Measurements from ENCODE around the gene FAM200B. TPM values are rescaled to one million over a fixed set of nuclear protein-coding genes. Genes with fewer than 3 reads are reported as not detected.
A peak's percentile ranks its signal among the peaks of the same experiment; 100 is the strongest.

FAM200B gene
- total RNA-seq, 2 experiments from 2014 or later = 9.8 to 13.3 TPM

- POLR2A ChIA-PET = no interaction called here
Observed at GRCh38 chr4:15695729-15696128, 14.1 kb downstream of the FAM200B start.

GRCh38 chr4:15696866-15697265, 15.2 kb downstream of the FAM200B start:
- POLR2A ChIA-PET = no interaction called here
- CTCF ChIA-PET = no interaction called here
- no peak for ATAC-seq

More at GRCh38 chr4:15695729-15696128, 14.1 kb downstream of the FAM200B start:
- Mint-ChIP-seq H3K4me3 (no peak overlapping the region), H3K4me1 (no peaks in the 10 kb centered on the region), H3K36me3 (ENCODE audit: low read depth) (no peaks in the 10 kb centered on the region), H3K9me3 (ENCODE audit: low read depth) (no peaks in the 10 kb centered on the region), H3K27ac (no peak overlapping the region), H3K27me3 (peaks cover 14% of the 10 kb centered on the region)
- ATAC-seq = no peak
- CTCF ChIA-PET = interaction anchor here (0.7 kb wide), 1 partner anchor 568 kb away, joined by 3 read pairs; no protein-coding TSS in a partner anchor
- no peak for DNase-seq
- intact Hi-C loops (cut with DNase I, micrococcal nuclease) = no loop called here

GRCh38 chr4:15702941-15703403, 21.3 kb downstream of the FAM200B start, which contains the start of gene BST1:
TSS of gene BST1 (plus strand) at chr4:15703065. CDS start at chr4:15703145, 80 bp downstream.
- H3K9me3 Mint-ChIP-seq (ENCODE audit: low read depth) = no peaks in the 10 kb centered on the region
- DNase-seq (peak; percentile 70), ATAC-seq (peak; percentile 82)
- ChIA-PET POLR2A (no interaction called here), CTCF (no interaction called here)
- H3K4me3 Mint-ChIP-seq = peak within 1 kb of the TSS; percentile 75
- H3K27ac Mint-ChIP-seq = peak within 1 kb of the TSS; percentile 44
- H3K4me1 Mint-ChIP-seq = peaks cover 4% of the 10 kb centered on the region
- intact Hi-C loops (cut with DNase I, micrococcal nuclease) = loop anchor here in 1 of 2 experiments (2.0 kb wide), 1 partner anchor 20 kb away; no protein-coding TSS in a partner anchor
- no peaks in the 10 kb centered on the region for H3K36me3 Mint-ChIP-seq (ENCODE audit: low read depth)
- H3K27me3 Mint-ChIP-seq = peaks cover 10% of the 10 kb centered on the region

More at GRCh38 chr4:15696866-15697265, 15.2 kb downstream of the FAM200B start:
- H3K4me3 Mint-ChIP-seq = no peak overlapping the region
- intact Hi-C loops (cut with DNase I, micrococcal nuclease) = no loop called here
- no peaks in the 10 kb centered on the region for H3K9me3 Mint-ChIP-seq (ENCODE audit: low read depth)
- H3K27me3 Mint-ChIP-seq = peaks cover 14% of the 10 kb centered on the region
- H3K4me1 Mint-ChIP-seq = no peaks in the 10 kb centered on the region
- no peak for DNase-seq
- H3K36me3 Mint-ChIP-seq (ENCODE audit: low read depth) = no peaks in the 10 kb centered on the region
- peak overlapping the region; percentile 5 for H3K27ac Mint-ChIP-seq

- H3K27ac Mint-ChIP-seq = peak overlapping the region; percentile 44
- ChIA-PET CTCF (no interaction called here), POLR2A (no interaction called here)
- H3K4me3 Mint-ChIP-seq = peak overlapping the region; percentile 75
- ATAC-seq (peak; percentile 14), DNase-seq (no peak)
- no peaks in the 10 kb centered on the region for H3K9me3 Mint-ChIP-seq (ENCODE audit: low read depth)
- intact Hi-C loops (cut with DNase I, micrococcal nuclease) = loop anchor here in 1 of 2 experiments (2.0 kb wide), 1 partner anchor 21 kb away; no protein-coding TSS in a partner anchor
- no peaks in the 10 kb centered on the region for H3K36me3 Mint-ChIP-seq (ENCODE audit: low read depth)
- peaks cover 10% of the 10 kb centered on the region for H3K27me3 Mint-ChIP-seq
- H3K4me1 Mint-ChIP-seq = peaks cover 4% of the 10 kb centered on the region
Observed at GRCh38 chr4:15703439-15703838, 21.8 kb downstream of the FAM200B start.

- intact Hi-C loops (cut with DNase I, micrococcal nuclease) = no loop called here
- H3K27me3 Mint-ChIP-seq = peaks cover 10% of the 10 kb centered on the region
- POLR2A ChIA-PET = no interaction called here
Observed at GRCh38 chr4:15704129-15704528, 22.5 kb downstream of the FAM200B start.

GRCh38 chr4:15706646-15707362, 25.2 kb downstream of the FAM200B start:
- DNase-seq (no peak), ATAC-seq (no peak)
- Mint-ChIP-seq H3K9me3 (ENCODE audit: low read depth) (no peaks in the 10 kb centered on the region), H3K36me3 (ENCODE audit: low read depth) (no peaks in the 10 kb centered on the region), H3K4me3 (no peak overlapping the region), H3K4me1 (peaks cover 4% of the 10 kb centered on the region), H3K27ac (no peak overlapping the region), H3K27me3 (peaks cover 2% of the 10 kb centered on the region)
- ChIA-PET CTCF (no interaction called here), POLR2A (no interaction called here)
- intact Hi-C loops (cut with DNase I, micrococcal nuclease) = no loop called here

More at GRCh38 chr4:15704129-15704528, 22.5 kb downstream of the FAM200B start:
- ATAC-seq = no peak
- Mint-ChIP-seq H3K27ac (no peak overlapping the region), H3K36me3 (ENCODE audit: low read depth) (no peaks in the 10 kb centered on the region), H3K9me3 (ENCODE audit: low read depth) (no peaks in the 10 kb centered on the region), H3K4me1 (peaks cover 4% of the 10 kb centered on the region), H3K4me3 (no peak overlapping the region)
- DNase-seq = no peak
- CTCF ChIA-PET = no interaction called here

GRCh38 chr4:15707363-15707715, 25.7 kb downstream of the FAM200B start:
- Mint-ChIP-seq H3K36me3 (ENCODE audit: low read depth) (no peaks in the 10 kb centered on the region), H3K27me3 (peaks cover 2% of the 10 kb centered on the region), H3K4me3 (no peak overlapping the region), H3K9me3 (ENCODE audit: low read depth) (no peaks in the 10 kb centered on the region), H3K27ac (no peak overlapping the region), H3K4me1 (peaks cover 4% of the 10 kb centered on the region)
- DNase-seq (no peak), ATAC-seq (no peak)
- POLR2A ChIA-PET = no interaction called here
- CTCF ChIA-PET = interaction anchor here (1.0 kb wide), 1 partner anchor 11 kb away, joined by 3 read pairs; no protein-coding TSS in a partner anchor
- intact Hi-C loops (cut with DNase I, micrococcal nuclease) = no loop called here

- Mint-ChIP-seq H3K27ac (no peak overlapping the region), H3K27me3 (no peaks in the 10 kb centered on the region), H3K4me1 (no peaks in the 10 kb centered on the region), H3K9me3 (ENCODE audit: low read depth) (no peaks in the 10 kb centered on the region), H3K4me3 (no peak overlapping the region), H3K36me3 (ENCODE audit: low read depth) (no peaks in the 10 kb centered on the region)
- POLR2A ChIA-PET = no interaction called here
- peak; percentile 63 for ATAC-seq
- intact Hi-C loops (cut with DNase I, micrococcal nuclease) = no loop called here
- CTCF ChIA-PET = interaction anchor here (1.2 to 1.9 kb wide), 2 partner anchors 18 to 94 kb away, joined by 4 to 5 read pairs; no protein-coding TSS in a partner anchor
- no peak for DNase-seq
Observed at GRCh38 chr4:15711762-15712161, 30.1 kb downstream of the FAM200B start.

GRCh38 chr4:15712214-15712613, 30.6 kb downstream of the FAM200B start:
- ChIA-PET CTCF (interaction anchor here (0.8 to 1.9 kb wide), 3 partner anchors 19 to 93 kb away, joined by 4 to 5 read pairs (median 4); no protein-coding TSS in a partner anchor), POLR2A (no interaction called here)
- Mint-ChIP-seq H3K4me3 (no peak overlapping the region), H3K36me3 (ENCODE audit: low read depth) (no peaks in the 10 kb centered on the region), H3K4me1 (no peaks in the 10 kb centered on the region), H3K9me3 (ENCODE audit: low read depth) (no peaks in the 10 kb centered on the region), H3K27me3 (no peaks in the 10 kb centered on the region), H3K27ac (no peak overlapping the region)
- ATAC-seq (peak; percentile 53), DNase-seq (no peak)
- intact Hi-C loops (cut with DNase I, micrococcal nuclease) = no loop called here

- ChIA-PET CTCF (no interaction called here), POLR2A (no interaction called here)
- H3K4me1 Mint-ChIP-seq = no peaks in the 10 kb centered on the region
- ATAC-seq (no peak), DNase-seq (no peak)
- H3K27ac Mint-ChIP-seq = no peak overlapping the region
- H3K36me3 Mint-ChIP-seq (ENCODE audit: low read depth) = no peaks in the 10 kb centered on the region
- H3K27me3 Mint-ChIP-seq = no peaks in the 10 kb centered on the region
- H3K9me3 Mint-ChIP-seq (ENCODE audit: low read depth) = no peaks in the 10 kb centered on the region
- intact Hi-C loops (cut with DNase I, micrococcal nuclease) = no loop called here
- H3K4me3 Mint-ChIP-seq = no peak overlapping the region
Observed at GRCh38 chr4:15714141-15714540, 32.5 kb downstream of the FAM200B start.

- intact Hi-C loops (cut with DNase I, micrococcal nuclease) = no loop called here
- POLR2A ChIA-PET = no interaction called here
- ATAC-seq = no peak
- Mint-ChIP-seq H3K27ac (no peak overlapping the region), H3K36me3 (ENCODE audit: low read depth) (no peaks in the 10 kb centered on the region), H3K4me1 (no peaks in the 10 kb centered on the region), H3K27me3 (no peaks in the 10 kb centered on the region), H3K4me3 (no peak overlapping the region), H3K9me3 (ENCODE audit: low read depth) (no peaks in the 10 kb centered on the region)
- DNase-seq = no peak
- CTCF ChIA-PET = no interaction called here
Observed at GRCh38 chr4:15714646-15715435, 33.2 kb downstream of the FAM200B start.
